Endothelial cell of umbilical vein (primary cell): Measurements from ENCODE around the gene TANGO6.

Experiments
- GATA2 ChIP-seq: IDR thresholded peaks from 2 replicates; pipeline ENCODE4 v1.7.0; 2011; ENCODE audit warnings: low read depth, mild to moderate bottlenecking, moderate library complexity, mixed read lengths, low read length; ENCODE audit not compliant: insufficient read length, insufficient read depth
- POLR2A ChIP-seq: IDR thresholded peaks from 2 replicates; pipeline ENCODE4 v1.6.1; 2012; ENCODE audit warnings: low read depth, mild to moderate bottlenecking, control low read depth, low read length
- POLR2AphosphoS5 ChIP-seq: IDR thresholded peaks from 2 replicates; pipeline ENCODE4 v1.6.1; 2012; ENCODE audit warnings: low read depth, mild to moderate bottlenecking, control low read depth, low read length, moderate library complexity; ENCODE audit not compliant: insufficient read depth
- TF ChIP-seq, protein P1 (sequence below), 2 donors: IDR thresholded peaks; 1 replicate in 1 of 2; 2 replicates in 1 of 2; pipeline ENCODE4 v1.5.1; 2011; ENCODE audit warnings: low read length in 2 of 2, mild to moderate bottlenecking in 2 of 2, moderate library complexity in 2 of 2, control low read depth in 1 of 2, inconsistent platforms in 1 of 2, low read depth in 1 of 2; ENCODE audit not compliant: insufficient read depth in 1 of 2; ENCODE audit errors: extremely low read depth in 1 of 2
- TF ChIP-seq, protein P2 (sequence below): IDR thresholded peaks from 2 replicates; pipeline ENCODE4 v1.6.1; 2011; ENCODE audit not compliant: insufficient read depth, insufficient read length

GRCh38 chr16:68960910-68961309 lies 117.6 kb downstream of the TANGO6 start:
- TF ChIP-seq GATA2: no peak
- TF ChIP-seq, protein P1, sequence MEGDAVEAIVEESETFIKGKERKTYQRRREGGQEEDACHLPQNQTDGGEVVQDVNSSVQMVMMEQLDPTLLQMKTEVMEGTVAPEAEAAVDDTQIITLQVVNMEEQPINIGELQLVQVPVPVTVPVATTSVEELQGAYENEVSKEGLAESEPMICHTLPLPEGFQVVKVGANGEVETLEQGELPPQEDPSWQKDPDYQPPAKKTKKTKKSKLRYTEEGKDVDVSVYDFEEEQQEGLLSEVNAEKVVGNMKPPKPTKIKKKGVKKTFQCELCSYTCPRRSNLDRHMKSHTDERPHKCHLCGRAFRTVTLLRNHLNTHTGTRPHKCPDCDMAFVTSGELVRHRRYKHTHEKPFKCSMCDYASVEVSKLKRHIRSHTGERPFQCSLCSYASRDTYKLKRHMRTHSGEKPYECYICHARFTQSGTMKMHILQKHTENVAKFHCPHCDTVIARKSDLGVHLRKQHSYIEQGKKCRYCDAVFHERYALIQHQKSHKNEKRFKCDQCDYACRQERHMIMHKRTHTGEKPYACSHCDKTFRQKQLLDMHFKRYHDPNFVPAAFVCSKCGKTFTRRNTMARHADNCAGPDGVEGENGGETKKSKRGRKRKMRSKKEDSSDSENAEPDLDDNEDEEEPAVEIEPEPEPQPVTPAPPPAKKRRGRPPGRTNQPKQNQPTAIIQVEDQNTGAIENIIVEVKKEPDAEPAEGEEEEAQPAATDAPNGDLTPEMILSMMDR (IDR thresholded peaks at IDR 0.05; ENCODE audit: extremely low read depth in 1 of 2, insufficient read depth in 1 of 2, low read depth in 1 of 2, low read length in 2 of 2): no peak
- TF ChIP-seq, protein P2, sequence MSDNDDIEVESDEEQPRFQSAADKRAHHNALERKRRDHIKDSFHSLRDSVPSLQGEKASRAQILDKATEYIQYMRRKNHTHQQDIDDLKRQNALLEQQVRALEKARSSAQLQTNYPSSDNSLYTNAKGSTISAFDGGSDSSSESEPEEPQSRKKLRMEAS: no peak
- TF ChIP-seq POLR2AphosphoS5: no peak
- no peak for TF ChIP-seq POLR2A
